Activated CD8-positive, alpha-beta memory T cell treated with anti-CD3 and anti-CD28 coated beads for 36 hours (primary cell): ENCODE results near the gene CALR. TPM values are rescaled to one million over a fixed set of nuclear protein-coding genes. Genes with fewer than 3 reads are reported as not detected.

Experiments used
- CTCF ChIA-PET: fragments of 350-600 bp; sonication (Branson Sonifier 250); formaldehyde crosslinking; loops from one replicate; lab custom pipeline; 2021; ENCODE audit warnings: antibody characterized with exemption; lab: Charles Lee
- POLR2A ChIA-PET: fragments of 350-600 bp; sonication (Branson Sonifier 250); formaldehyde crosslinking; loops from one replicate; lab custom pipeline; 2021; ENCODE audit warnings: antibody characterized with exemption; lab: Charles Lee
- total RNA-seq, 2 experiments: library from RNA; stranded (reverse); gene quantifications; one replicate each; pipeline ENCODE4 v1.2.3, GENCODE V29; 2021

CALR gene
- total RNA-seq, 2 experiments from 2014 or later, result 805 to 809 TPM

DNA sequence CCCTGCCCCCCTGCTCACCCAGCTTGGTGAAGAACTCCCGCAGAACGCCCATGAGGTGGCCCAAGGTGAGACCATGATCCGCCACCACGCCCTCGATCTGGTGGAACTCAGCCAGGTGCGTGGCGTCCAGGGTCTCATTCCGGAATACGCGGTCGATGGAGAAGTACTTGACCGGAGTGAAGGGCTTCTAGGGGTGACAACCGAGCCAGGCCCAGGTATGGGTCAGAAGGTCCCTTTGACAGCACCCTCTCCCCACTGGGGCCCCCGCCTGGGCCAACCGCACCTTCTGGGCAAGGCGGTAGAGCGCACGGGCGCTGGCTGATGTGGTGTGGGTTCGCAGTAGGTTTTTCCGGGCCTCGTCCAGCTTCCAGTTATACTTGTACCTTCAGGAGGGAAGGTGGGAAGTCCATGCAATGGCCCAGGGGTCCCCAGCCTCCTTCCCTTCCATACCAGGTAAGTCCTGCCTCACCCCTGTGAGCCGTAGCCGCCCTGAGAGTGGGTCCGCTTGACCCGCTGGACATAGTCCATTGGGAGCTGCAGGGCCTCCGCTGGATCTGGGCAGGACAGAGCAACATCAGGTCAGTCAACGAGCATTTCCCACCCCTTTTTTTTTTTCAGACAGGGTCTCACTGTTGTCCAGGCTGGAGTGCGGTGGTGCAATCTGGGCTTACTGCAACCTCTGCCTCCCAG lies 13.6 kb upstream of the CALR start:
- POLR2A ChIA-PET, result interaction anchor here (0.6 kb wide), 1 partner anchor 91 kb away, joined by 3 read pairs; no protein-coding TSS in a partner anchor
- CTCF ChIA-PET, result interaction anchor here (0.7 to 2.1 kb wide), 3 partner anchors 15 to 41 kb away, joined by 3 to 5 read pairs (median 3); no protein-coding TSS in a partner anchor

DNA sequence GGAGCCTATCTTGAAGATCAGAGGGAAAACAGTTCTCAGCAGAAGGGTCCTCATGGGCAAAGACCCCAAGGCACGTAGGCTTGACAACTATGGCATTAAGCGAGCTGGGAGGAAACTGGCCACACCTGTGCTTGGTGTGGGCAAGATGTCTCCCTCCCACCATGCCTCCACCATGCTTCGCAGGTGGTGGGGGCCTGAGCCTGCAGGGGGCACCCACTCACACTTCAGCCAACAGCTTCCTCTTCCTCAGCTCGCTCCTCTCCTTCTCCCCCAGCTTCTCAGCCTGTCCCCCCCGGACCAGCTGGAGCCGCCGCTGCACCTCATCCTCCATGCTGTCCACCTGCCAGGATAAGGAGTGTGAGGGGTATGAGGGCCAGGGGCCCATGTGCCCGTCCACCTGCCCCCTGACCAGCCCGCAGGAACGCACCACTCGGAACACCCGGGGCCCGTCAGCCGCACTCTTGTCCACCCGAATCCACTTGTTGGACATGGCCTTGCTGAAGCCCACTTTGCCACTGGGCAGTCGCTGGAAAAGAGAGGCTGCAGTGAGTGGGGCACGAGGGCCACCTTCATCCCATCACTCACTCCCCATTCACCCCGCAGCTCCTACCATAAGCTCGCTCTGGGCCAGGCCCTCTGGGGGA lies 8.3 kb upstream of the CALR start:
- ChIA-PET CTCF (no interaction called here), POLR2A (interaction anchor here (0.6 kb wide), 2 partner anchors 154 to 197 kb away, joined by 5 to 8 read pairs; no protein-coding TSS in a partner anchor)

DNA sequence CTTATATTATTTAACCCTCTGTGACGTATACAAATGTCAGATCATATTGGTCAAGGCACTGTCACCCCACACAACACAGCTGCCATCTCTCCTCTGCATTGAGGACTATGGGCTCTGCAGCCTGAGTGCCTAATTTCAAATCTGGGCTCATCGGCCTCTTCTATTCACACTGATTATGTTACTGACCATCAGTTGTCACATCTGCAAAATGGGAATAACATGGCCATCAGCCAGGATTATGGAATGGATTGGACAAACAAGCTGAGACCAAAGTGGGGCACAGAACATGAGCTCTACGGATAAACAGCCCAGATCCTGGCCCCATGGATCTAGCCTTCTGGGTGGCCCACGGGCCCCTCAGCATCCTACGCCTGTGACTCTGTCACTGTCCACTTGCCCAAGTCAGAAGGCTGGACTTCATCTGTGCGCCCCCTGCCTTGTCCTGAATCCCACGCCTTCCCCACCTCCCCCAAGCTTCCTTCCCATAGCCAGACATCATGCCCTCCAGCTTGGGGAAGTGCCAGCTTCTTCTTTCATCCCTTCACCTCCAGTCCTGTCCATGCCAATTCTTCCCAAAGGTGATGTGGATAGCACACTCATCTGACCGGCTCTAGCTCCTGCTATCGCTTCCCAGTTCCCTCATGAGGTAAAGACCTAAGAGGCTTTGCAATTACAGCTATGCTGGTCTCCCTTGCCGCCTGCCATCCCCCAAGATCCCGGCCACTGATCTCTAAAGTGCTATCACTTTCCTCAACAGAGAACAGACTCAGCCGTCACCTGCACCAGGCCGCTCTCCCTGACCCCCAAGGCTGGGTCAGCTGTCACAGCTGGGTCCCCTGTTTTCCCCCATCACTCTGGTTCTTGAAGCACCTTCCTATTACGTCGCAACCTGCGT lies 5.8 kb upstream of the CALR start:
- CTCF ChIA-PET, result interaction anchor here (1.3 to 3.4 kb wide), 6 partner anchors 12 to 47 kb away, joined by 3 to 11 read pairs (median 4); partner anchors contain the start of gene RAD23A
- POLR2A ChIA-PET, result interaction anchor here (0.6 to 1.5 kb wide), 8 partner anchors 14 to 48 kb away, joined by 3 to 9 read pairs (median 6); partner anchors contain the start of genes GCDH, RAD23A and SYCE2

DNA sequence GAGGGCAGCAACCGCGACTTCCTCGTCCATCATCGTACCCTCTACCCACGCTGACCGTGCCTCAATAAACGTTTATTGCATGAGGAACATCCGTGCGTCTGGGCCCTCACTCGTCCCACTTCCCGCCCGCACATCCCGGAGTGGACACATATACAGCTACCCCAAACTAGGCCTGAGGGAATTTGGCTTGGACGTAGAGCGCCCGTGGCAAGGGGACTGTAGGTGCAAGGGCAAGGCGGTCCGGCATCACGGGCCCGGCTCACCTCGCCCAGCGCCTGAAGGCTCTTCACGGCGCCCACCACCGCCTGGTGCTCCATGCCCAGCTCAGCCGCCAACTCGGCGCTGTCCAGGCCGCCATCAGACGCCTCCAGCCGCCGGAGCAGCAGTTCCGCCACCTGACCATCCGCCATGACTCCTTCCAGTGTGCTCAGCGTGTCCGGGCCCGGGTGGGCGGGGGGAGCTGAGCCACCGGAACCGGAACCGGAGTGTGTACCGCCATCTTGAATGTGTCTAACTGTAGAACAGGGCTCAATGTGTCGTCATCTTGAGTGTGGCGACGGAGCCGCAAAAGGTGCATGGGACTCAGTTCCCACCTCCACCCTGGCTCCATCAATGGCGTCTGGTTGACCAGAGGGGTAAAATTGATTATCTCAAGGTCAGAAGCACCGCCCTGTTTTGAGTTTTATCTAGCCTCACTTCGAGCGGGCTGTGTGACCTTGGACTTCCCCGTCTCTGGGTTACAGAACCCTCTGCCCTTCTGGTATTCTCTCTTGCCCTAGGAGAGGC lies 4.9 kb upstream of the CALR start, which contains the start of gene FARSA:
Gene FARSA, minus strand, starts transcription at position 425 of the 786 bp plus-strand sequence. Its CDS starts 15 bp downstream, at position 410.
- POLR2A ChIA-PET, result interaction anchor here (0.6 to 1.5 kb wide), 7 partner anchors 15 to 532 kb away, joined by 3 to 9 read pairs (median 4); partner anchors contain the start of genes GCDH, SYCE2 and ZNF799
- CTCF ChIA-PET, result interaction anchor here (0.8 to 3.4 kb wide), 6 partner anchors 13 to 48 kb away, joined by 3 to 11 read pairs (median 3); partner anchors contain the start of gene RAD23A

DNA sequence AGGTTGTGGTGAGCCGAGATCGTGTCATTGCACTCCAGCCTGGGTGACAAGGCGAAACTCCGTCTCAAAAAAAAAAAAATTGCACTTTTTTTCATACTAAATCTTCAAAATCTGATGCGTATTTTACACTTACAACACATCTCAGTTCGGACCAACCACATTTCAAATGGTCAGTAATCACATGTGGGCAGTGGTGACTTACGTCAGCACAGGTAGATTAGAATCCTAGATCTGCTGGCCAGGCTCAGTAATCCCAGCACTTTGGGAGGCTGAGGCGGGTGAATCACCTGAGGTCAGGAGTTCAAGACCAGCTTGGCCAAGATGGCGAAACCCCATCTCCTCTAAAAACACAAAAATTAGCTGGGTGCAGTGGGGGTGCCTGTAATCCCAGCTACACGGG lies 3.3 kb upstream of the CALR start:
- POLR2A ChIA-PET, result no interaction called here
- CTCF ChIA-PET, result interaction anchor here (0.7 kb wide), 1 partner anchor 14 kb away, joined by 5 read pairs; no protein-coding TSS in a partner anchor

DNA sequence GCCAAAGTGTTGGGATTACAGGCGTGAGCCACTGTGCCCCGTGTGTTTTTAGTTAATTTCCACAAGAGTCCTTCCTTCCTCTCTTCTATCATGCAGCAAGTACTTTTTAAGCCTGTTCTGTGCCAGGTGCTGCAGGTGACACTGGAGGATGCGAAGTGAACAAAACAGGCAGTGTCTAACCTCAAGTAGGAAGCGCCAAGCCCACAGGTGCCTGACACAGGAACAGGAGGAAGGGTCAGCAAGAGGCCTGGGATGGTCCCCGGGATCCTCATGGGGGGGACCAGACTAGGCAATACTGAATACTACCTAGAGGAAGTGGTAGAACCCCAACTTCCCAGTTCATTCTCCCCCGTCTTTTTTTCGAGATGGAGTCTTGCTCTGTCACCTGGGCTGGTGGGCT lies 1.8 kb upstream of the CALR start:
- ChIA-PET CTCF (interaction anchor here (1.8 kb wide), 1 partner anchor 29 kb away, joined by 9 read pairs; no protein-coding TSS in a partner anchor), POLR2A (interaction anchor here (1.0 kb wide), 1 partner anchor 10 kb away, joined by 4 read pairs; no protein-coding TSS in a partner anchor)

DNA sequence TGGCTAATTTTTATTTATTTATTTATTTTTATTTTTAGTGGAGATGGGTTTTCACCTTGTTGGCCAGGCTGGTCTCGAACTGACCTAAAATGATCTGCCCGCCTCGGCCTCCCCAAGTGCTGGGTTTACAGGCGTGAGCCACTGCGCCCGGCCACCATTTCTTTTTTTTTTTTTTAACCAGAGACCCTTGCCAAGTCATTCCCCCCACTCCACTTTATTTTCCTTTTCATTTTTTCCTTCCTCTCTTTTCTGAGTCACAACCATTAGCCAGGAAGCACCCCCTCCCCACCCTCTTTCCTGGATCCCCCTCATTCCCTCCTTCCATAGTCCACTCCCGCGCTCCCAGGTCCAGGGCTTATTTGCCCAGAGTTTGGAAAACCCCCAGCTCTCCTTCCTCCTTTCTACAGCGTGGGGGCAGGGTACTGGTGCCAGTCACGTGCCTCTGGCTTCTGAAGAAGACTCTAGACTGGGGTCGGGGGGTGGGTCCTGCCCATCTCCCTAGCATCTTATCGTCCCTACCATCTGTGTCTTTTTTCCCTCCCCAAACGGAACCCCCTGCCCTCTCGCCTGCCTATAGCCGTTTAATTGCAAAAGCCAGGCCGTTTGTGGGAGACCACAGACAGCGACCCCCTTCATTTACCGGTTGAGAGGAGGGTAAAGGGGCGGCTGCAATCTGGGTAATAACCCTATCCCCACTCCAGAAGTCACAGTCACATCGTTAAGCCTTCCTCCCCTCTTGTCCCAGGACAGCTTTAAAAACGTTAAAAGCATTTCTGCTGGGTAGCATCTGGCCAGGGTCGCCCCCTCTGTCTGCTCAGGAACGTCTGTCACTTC lies 1.1 kb upstream of the CALR start:
- ChIA-PET CTCF (interaction anchor here (1.2 to 1.8 kb wide), 2 partner anchors 28 to 155 kb away, joined by 3 to 9 read pairs; no protein-coding TSS in a partner anchor), POLR2A (interaction anchor here (0.7 to 1.5 kb wide), 6 partner anchors 9 to 215 kb away, joined by 3 to 10 read pairs (median 4); partner anchors contain the start of genes DNASE2, GCDH and SYCE2)

DNA sequence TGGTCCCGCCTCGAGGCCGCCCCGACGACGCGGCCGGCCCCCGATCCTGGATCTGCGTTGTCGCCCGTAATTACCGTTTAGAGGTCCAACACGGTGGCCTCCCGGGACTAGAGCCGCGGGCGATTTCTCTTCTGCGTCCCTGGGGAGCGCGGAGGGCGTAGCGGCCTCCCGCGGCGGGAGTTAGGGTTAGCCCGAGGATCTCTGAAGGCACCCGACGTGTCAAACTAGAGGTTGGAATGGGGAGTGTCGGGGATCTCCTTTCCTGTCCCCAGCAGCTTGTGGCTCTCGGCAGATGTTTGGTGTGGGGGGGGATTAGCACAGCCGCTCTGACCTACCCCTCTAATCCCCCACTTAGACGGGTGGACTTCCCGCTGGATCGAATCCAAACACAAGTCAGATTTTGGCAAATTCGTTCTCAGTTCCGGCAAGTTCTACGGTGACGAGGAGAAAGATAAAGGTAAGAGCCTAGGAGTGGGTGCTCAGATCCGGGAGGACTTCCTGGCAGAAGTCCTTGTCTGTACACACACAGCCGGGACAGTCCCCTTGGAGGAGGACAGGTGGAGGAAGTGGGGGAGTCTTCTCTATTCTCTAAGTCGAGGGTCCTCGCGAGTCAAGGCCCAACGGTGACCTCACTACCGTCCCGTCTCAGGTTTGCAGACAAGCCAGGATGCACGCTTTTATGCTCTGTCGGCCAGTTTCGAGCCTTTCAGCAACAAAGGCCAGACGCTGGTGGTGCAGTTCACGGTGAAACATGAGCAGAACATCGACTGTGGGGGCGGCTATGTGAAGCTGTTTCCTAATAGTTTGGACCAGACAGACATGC lies 581 bp downstream of the CALR start:
- POLR2A ChIA-PET, result interaction anchor here (0.7 to 1.5 kb wide), 3 partner anchors 17 to 54 kb away, joined by 3 to 4 read pairs (median 3); partner anchors contain the start of gene GCDH
- CTCF ChIA-PET, result interaction anchor here (0.9 to 1.0 kb wide), 2 partner anchors 14 to 27 kb away, joined by 3 to 8 read pairs; no protein-coding TSS in a partner anchor

DNA sequence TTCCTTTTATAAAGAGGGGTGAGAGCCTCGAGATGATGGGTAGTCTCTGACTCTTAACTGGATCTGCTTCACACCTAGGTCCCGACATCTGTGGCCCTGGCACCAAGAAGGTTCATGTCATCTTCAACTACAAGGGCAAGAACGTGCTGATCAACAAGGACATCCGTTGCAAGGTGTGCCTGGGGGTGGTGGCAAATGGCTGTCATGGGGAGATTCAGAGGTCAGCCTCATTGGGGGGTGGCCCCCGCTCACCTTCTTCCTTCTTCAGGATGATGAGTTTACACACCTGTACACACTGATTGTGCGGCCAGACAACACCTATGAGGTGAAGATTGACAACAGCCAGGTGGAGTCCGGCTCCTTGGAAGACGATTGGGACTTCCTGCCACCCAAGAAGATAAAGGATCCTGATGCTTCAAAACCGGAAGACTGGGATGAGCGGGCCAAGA lies 1.6 kb downstream of the CALR start:
- ChIA-PET CTCF (interaction anchor here (0.9 to 1.0 kb wide), 2 partner anchors 15 to 26 kb away, joined by 3 to 8 read pairs; no protein-coding TSS in a partner anchor), POLR2A (interaction anchor here (0.7 to 0.8 kb wide), 2 partner anchors 16 to 55 kb away, joined by 3 read pairs; no protein-coding TSS in a partner anchor)

DNA sequence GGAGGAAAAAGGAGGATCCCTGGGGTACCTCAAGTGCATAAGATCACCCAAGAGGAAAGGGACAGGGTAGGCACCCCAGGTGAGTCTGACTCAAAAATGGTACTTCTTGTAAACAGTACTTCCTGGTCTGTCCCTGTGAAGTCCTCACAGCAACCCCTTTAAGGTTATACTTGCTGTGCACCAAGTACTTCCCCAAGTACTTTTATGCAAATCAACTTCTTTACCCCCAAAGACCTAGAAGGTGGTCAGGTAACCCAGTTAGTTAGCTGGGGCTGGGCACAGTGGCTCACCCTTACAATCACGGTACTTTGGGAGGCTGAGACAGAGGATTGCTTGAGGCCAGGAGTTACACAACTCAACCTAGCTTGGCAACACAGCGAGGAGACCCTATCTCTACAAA lies 2.5 kb downstream of the CALR start:
- CTCF ChIA-PET, result no interaction called here
- POLR2A ChIA-PET, result interaction anchor here (0.5 kb wide), 1 partner anchor 165 kb away, joined by 3 read pairs; no protein-coding TSS in a partner anchor

DNA sequence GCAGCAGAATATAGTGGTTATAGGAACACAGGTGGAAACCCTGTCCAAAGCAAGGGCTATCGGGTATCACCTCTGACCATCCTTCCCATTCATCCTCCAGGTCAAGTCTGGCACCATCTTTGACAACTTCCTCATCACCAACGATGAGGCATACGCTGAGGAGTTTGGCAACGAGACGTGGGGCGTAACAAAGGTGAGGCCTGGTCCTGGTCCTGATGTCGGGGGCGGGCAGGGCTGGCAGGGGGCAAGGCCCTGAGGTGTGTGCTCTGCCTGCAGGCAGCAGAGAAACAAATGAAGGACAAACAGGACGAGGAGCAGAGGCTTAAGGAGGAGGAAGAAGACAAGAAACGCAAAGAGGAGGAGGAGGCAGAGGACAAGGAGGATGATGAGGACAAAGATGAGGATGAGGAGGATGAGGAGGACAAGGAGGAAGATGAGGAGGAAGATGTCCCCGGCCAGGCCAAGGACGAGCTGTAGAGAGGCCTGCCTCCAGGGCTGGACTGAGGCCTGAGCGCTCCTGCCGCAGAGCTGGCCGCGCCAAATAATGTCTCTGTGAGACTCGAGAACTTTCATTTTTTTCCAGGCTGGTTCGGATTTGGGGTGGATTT lies 5.1 kb downstream of the CALR start:
- ChIA-PET POLR2A (interaction anchor here (0.6 to 0.7 kb wide), 2 partner anchors 9 to 15 kb away, joined by 5 to 7 read pairs; no protein-coding TSS in a partner anchor), CTCF (interaction anchor here (0.7 to 0.9 kb wide), 2 partner anchors 22 to 1194 kb away, joined by 3 to 7 read pairs; no protein-coding TSS in a partner anchor)

DNA sequence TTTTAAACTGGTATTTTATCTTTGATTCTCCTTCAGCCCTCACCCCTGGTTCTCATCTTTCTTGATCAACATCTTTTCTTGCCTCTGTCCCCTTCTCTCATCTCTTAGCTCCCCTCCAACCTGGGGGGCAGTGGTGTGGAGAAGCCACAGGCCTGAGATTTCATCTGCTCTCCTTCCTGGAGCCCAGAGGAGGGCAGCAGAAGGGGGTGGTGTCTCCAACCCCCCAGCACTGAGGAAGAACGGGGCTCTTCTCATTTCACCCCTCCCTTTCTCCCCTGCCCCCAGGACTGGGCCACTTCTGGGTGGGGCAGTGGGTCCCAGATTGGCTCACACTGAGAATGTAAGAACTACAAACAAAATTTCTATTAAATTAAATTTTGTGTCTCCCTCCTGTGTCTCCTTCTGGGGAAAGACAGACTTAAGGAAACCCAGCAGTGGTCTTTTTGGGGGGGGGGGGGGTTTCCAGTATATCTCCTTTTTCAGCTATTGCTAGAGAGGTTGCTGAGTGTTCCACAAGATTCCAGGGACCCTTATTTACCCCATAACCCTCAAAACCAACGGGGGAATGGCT lies 5.8 kb downstream of the CALR start:
- POLR2A ChIA-PET, result no interaction called here
- CTCF ChIA-PET, result interaction anchor here (0.9 kb wide), 1 partner anchor 21 kb away, joined by 3 read pairs; no protein-coding TSS in a partner anchor

DNA sequence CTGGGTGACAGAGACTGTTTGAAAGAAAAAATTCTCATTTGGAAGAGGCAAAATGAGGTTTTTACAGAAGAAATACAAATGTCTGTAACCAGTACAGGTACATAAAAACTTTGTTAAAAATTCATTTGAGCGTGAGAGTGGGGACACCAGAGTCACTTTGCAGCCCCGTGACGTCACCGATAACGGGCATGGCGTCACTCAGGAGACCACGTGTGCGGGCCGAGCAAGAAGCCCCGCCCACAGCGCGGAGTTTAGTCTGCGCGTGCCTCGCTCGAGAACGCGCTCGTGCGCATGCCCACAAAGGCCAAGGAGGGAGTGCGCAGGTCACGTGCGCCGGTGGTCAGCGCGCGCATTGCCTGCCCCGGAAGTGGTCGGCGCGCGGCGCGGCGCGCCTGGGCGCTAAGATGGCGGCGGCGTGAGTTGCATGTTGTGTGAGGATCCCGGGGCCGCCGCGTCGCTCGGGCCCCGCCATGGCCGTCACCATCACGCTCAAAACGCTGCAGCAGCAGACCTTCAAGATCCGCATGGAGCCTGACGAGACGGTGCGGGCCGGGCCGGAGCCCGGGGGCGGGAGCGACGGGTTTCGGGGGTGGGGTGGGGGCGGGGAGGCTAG lies 7.2 kb downstream of the CALR start, which contains the start of gene RAD23A:
Gene RAD23A, plus strand, starts transcription at position 384 of the 613 bp plus-strand sequence. Its CDS starts 87 bp downstream, at position 471.
- CTCF ChIA-PET, result interaction anchor here (1.0 to 3.5 kb wide), 2 partner anchors 12 to 19 kb away, joined by 3 to 12 read pairs; partner anchors contain the start of gene FARSA
- POLR2A ChIA-PET, result interaction anchor here (1.3 kb wide), 1 partner anchor 13 kb away, joined by 6 read pairs; no protein-coding TSS in a partner anchor
